Coronary artery (tissue), 2 donors: ENCODE results near the gene KCTD8.

Experiments
- DNase-seq: peaks from one replicate; pipeline ENCODE4 v3.0.0-alpha.2; 2017; ENCODE audit warnings: low spot score
- H3K27ac ChIP-seq, 2 donors: fragments of 200-600 bp; sonication (generic); one replicate each; pipeline ENCODE4 v1.5.1; 2016 to 2019
- H3K4me3 ChIP-seq: fragments of 200-600 bp; sonication (generic); 2 replicates; pipeline ENCODE4 v1.5.1; 2016; ENCODE audit warnings: mild to moderate bottlenecking, moderate library complexity
- CTCF ChIP-seq: fragments of 200-600 bp; sonication (generic); IDR thresholded peaks from one replicate; pipeline ENCODE4 v1.5.1; 2019; ENCODE audit warnings: antibody characterized with exemption

Gene KCTD8

GRCh38 chr4:44257461-44257860 lies 191.1 kb downstream of the KCTD8 start:
- TF ChIP-seq CTCF: no peak
- H3K27ac ChIP-seq: no peak overlapping the region
- H3K4me3 ChIP-seq: no peak overlapping the region
- no peak for DNase-seq

- H3K4me3 ChIP-seq: no peak overlapping the region
- H3K27ac ChIP-seq: no peak overlapping the region
- no peak for DNase-seq
- no peak for TF ChIP-seq CTCF
Measured at GRCh38 chr4:44256414-44256813, 192.2 kb downstream of the KCTD8 start.

GRCh38 chr4:44237643-44238042 lies 211.0 kb downstream of the KCTD8 start:
- H3K27ac ChIP-seq: no peak overlapping the region
- no peak for DNase-seq
- no peak overlapping the region for H3K4me3 ChIP-seq
- TF ChIP-seq CTCF: no peak

- TF ChIP-seq CTCF: no peak
- H3K4me3 ChIP-seq: no peak overlapping the region
- no peak overlapping the region for H3K27ac ChIP-seq
- no peak for DNase-seq
Measured at GRCh38 chr4:44235897-44236296, 212.7 kb downstream of the KCTD8 start.

GRCh38 chr4:44232262-44232661 lies 216.3 kb downstream of the KCTD8 start:
- Histone ChIP-seq H3K27ac (no peak overlapping the region), H3K4me3 (no peak overlapping the region)
- TF ChIP-seq CTCF: no peak
- no peak for DNase-seq

- no peak for DNase-seq
- Histone ChIP-seq H3K4me3 (no peak overlapping the region), H3K27ac (no peak overlapping the region)
- TF ChIP-seq CTCF: no peak
Measured at GRCh38 chr4:44231006-44231405, 217.6 kb downstream of the KCTD8 start.

GRCh38 chr4:44228326-44228725 lies 220.3 kb downstream of the KCTD8 start:
- no peak for DNase-seq
- TF ChIP-seq CTCF: no peak
- no peak overlapping the region for H3K27ac ChIP-seq
- H3K4me3 ChIP-seq: no peak overlapping the region
